GM19025 (cell line): ENCODE results near the gene MRPL54.

ENCODE experiments used
- ATAC-seq: cut with Tn5 transposase; IDR thresholded peaks from one replicate; pipeline ENCODE4 v1.9.1; 2021; ENCODE audit warnings: mild to moderate bottlenecking, low read depth, moderate library complexity; ENCODE audit not compliant: unreplicated experiment

MRPL54 gene

DNA sequence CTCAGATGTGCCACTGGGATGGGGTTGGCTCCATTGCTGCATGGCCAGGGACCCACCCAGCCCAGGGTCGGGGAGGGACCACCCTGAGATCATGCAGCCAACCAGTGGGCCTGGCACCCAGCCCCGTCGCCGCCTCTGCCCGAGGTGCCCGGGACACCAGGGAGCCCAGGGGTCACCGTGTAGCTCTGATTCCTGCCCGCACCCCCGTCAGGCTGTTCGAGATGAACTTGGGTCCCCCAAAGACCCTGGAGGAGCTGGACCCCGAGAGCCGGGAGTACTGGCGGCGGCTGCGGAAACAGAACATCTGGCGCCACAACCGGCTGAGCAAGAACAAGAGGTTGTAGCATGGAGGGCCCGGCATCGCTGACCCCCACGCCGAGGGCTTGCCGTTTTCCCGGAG, 4.6 kb downstream of the MRPL54 start:
- no peak for ATAC-seq

DNA sequence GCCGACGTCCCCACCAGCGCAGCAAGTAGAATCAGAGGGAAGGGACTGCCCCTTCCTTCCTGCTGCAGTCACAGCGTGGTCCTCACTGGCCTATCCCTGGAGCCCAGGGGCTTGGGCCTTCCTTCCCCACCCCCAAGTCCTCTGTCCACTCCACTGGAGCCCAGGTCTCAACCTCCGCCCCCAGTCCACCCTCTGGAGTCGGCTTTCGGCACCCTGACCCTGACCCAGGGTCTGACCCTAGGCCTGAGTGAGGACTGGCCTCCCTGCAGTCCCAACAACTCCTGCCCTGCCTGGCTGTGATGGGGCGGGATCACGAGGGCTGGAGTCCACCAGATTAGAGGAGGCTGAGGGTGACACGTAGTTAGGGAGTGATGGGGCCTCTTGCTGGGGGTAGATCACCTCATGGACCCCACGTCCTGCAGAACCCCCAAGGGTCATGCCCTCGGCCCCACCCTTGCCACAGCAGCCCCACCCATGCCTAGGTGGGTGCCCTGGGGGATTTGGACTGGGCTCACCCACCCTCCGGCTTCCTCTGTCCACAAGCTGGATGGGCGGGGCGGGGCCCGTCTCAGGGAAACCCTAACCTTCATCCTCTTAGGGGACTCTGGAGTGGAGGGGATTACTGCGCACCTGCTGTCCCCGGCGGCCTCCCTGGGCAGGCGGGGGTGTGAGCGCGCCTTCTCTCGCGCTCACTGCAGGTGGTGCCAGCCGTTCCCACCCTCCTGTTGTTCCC, 5.7 kb downstream of the MRPL54 start:
- ATAC-seq: no peak

DNA sequence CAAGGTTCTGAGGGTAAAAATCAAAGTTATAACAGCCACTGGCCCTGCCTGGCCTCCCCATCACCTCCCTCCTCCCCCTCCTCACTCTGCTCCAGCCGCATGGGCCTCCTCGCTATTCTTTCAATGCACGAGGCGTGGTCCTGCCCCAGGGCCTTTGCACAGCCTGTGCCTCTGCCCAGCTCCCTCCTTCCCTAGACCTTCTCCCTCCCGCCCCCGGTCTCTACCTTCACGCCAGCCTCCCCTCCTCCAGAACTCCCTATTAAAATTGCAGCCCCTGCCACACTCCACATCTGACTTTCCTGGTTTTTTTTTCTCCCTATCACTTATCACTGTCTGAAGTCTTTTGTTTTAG, 6.2 kb downstream of the MRPL54 start:
- no peak for ATAC-seq

DNA sequence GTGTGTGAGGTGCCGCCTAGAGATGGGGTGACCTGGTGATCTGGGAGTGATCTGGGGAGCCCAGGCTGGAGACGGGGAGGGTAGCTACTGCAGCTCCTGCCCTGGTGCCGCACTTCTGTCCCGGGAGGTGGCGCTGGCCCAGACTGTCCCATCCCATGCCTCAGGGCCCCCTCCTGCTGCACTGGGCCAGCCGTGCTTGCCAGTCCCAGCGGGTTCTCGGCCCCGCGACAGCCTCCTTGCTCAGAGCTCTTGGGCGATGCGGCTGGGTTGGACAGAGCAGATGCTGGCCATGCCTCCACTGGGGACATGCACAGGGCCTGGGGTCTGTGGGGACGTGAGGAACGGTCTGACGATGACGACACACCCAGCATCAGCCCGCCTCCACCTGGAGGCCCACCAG, 7.0 kb downstream of the MRPL54 start:
- ATAC-seq: no peak

DNA sequence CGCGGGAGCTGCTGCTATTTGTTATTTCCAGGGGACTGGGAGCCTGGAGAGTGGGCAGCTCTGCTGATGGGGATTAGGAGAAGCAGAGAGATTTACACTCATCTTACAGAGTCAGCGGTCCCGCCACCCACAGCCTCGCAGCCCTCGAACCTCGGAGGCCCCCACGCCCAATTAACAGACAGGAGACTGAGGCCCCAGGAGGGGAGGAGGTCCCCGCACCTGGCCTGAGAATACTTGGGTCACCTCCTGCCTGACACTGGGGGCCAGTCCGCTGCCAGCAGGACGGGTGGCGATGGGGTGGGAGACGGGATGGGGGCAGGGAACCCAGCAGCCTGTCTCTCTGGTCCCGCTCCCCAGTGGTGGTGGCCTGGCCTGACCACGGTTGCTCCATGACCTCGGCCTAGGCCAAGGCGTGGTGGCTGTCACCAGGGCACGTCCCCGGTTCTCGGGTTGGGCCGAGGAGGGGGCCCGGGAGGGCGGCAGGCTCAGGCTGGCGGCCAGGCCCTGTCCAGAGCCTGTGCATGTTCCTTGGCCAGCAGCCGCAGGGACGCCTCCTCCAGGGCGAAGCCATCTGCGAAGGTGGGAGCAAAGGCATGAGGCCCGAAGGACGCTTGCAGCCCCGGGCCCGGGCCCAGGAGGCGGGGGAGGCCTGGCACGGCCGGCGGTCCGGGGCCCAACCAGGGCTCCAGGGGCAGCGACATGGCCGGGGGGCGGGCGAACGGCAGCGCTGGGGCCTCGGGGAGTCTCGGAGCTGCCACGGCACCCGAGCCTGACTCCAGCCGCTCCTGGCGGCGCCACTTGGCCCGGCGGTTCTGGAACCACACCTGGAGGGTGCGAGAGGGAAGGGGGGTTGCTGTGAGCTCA, 7.9 kb downstream of the MRPL54 start:
- no peak for ATAC-seq

DNA sequence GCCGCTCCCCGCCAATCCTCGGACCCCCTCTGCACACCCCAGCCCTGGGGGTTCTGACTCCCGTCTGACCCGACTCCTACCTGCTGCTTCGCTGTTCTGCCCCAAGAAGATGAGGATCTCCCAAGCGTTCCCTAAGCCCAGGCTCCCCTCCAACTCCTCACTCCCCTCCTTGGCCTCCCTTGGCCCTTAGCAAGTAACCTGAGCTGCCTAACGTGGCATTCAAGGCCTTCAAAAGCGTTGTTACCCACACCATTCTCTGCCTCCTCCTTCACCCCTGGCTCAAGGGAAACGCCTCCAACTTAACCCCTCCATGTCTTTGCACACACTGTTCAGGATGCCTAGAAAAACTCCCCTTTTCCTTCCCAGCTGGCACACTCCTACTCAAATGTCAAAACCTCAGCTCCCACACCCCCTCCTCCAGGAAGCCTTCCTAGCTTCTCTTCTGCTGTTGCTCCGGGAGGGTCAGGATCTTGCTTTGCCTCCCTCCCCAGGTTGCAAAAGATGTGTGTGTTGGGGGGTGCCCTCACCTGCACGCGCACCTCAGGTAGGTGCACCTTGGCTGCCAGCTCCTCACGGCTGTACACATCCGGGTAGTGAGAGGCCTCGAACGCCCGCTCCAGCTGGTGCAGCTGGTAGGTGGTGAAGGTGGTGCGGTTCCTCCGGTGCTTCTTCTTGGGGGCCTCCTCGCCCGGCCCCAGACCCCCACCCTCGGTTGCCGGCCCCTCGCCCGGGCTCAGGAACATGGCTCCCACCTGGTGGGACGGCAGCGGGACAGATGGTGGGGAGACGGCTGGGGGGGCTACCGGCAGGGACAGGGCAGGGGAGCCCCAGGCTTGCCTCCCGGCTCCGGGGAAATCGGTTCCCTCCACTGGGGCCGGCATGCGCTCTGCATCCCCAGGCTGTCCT, 8.8 kb downstream of the MRPL54 start:
- ATAC-seq: no peak

DNA sequence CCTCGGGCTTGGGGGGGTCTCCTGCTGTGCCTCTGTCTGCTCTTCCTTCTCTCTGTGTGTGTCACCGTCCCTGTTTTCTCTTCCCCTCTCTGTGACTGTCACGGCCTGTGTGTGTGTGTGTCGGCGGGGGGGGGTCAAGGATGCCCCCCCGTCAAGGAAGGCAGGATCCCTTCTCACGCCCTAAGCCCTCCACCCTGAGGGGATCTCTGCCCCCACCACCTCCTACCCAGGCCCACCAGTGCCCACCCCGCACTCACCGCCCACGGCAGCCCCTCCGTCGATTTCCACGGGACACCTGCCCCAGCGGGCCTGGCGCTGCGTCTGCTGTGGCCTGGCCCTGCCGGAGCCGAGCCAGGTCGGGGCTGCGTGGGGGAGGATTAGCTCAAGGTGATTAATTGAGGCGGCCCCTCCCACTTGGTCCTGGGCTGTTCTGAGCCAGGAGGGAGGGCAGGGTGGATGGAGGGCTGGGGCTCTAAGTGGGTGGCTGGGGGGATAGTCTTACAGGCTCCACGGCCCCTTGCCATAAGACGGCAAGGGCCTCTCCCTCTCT, 9.5 kb downstream of the MRPL54 start, which contains the start of gene RAX2:
Gene RAX2 (minus strand): TSS at position 323 of the 550 bp plus-strand sequence. CDS start 486 bp downstream, outside the sequence.
- ATAC-seq: no peak

DNA sequence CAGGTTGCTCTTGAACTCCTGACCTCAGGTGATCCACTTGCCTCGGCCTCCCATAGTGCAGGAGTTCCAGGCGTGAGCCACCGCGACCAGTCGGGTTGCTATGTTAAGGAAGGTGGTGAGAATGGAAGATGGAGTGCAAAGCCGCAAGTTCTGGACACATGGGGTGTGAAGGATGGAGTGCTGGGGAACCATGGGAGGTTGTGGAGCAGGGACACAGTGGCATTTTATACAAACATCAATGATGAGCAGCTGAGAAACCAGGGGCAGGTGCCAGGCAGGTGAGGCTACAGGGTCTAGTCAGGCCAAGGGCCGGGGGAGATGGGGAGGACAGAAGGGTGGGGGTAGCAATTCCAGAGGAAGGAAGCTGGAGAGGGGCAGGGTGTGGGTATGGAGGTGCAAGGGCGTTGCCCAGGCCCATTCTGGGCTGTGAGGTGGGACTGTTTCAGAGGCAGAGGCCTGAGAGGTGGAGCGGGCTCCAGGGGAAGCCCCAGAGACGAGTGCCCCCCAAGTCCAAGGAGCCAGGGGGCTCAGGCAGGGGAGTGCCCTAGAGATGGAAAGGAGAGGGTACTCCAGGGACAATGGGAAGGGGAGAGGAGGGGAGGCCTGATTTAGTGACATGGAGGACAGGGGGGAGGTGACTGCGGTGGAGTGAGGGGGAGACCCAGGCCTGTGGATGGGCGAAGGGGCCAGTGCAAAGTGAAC, 11.5 kb downstream of the MRPL54 start:
- ATAC-seq: no peak

DNA sequence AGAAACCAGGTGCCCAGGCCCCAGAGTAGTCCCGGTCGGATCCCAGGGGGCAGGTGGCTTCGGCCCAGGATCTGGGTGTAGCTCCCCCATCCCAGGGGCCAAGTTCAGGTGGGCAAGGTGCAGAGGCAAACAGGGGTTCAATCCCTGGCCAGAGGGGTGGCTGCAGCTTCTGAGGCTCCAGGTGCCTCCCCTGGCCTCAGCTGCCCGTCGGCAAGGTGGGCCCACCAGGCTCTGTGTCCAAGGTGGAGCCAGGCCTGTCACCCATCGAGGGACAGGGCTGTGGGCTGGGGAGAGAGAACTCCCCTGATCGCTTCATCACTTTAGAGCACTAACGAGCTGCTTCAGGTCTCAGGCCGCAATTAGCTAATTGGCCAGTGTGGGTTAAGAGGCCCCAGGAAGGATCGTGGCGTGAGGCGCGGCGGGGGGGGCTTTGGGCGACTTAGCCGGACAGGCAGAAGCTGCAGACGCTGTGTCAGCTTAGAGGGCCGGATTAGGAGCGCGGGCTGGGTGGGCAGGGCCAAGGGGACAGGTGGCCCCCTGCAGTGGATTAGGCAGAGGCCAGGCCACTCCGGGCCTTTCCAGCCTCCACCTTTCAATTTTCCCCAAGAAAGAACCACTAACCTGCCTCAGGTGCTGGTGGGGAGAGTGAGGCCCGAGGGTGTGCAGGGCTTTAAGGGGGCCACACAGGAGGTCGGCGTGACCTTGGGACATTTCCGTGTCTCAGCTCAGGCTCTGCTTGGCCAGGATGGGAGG, 12.3 kb downstream of the MRPL54 start:
- no peak for ATAC-seq

DNA sequence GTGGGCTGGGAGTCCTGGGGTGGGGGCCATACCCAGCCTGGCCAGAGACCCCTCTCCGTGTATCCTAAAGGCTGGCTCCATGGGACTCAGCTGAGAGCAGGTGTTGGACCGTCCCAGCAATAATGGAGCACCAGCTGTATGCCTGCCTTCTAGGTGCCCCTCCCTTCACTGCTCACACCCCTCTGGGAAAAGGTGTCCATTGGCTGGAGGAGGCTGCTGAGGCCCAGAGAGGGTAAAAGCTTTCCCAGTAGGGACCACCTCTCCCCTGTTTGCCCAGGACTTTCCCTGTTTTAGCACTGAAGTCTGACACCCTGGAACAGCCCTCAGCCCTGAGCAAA, 12.9 kb downstream of the MRPL54 start:
- no peak for ATAC-seq

DNA sequence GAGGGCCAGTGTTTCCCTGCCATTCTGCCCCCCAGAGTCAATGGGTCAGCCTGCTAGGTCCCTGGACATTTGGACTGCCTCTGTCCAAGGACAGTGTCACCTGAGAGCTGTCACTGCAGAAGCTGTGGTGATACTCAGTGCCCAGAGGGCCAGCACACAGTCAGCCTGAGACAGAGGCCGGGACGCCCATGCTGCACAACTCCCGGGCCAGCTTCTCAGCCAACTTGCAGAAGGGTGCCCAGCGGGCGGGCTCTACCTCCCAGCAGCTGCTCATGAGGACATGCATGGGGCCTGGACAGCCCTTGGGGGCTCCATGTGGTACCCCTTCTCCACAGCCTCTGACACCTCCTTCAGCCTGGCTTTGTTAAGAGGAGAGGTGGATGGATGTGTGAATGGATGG, 13.3 kb downstream of the MRPL54 start:
- no peak for ATAC-seq

DNA sequence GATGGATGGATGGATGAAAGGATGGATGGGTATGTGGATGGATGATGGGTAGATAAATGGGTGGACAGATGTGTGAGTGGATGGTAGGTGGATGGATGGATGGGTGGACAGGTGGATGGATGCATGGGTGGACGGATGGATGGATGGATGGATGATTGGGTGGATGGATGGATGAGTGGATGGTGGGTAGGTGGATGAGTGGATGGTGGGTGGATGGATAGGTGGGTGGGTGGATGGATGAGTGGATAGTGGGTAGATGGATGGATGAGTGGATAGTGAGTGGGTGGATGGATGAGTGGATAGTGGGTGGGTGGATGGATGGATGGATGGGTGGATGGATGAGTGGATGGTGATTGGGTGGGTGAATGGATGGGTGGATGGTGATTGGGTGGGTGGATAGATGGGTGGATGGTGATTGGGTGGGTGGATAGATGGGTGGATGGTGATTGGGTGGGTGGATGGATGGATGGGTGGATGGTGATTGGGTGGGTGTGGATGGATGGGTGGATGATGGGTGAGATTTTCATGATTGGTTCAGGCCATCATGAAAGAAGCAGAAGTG, 14.1 kb downstream of the MRPL54 start:
- no peak for ATAC-seq

DNA sequence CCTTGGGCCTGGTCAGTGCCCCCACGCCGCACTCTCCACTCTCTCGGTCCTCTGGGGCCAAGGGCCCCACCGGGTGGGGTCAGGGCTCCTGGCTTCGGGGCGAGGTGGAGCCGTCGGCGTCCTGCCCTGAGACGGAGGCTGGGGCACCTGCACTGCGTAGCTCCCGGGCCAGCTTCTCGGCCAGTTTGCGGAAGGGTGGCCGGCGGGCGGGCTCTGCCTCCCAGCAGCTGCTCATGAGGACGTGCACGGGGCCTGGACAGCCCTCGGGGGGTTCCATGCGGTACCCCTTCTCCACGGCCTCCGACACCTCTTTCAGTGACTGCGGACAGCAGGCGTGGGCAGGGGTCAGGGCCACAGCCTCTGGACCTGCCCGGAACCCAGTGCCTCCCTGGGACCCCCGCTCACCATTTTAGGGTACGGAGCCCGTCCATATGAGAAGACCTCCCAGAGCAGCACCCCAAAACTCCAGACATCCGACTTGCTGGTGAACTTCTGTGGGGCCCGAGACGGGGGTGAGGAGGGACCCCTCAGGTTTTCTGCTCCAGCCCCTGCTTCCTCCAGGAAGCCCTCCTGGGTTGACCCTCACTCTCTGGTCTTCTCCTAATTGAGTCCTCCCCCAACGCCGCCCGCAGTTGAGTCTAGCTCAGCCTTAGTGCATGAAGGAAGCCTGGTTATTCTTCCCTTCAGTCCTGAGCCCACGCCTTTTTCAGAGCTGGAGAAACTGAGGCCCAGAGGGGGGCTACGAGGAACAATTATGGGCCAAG, 15.8 kb downstream of the MRPL54 start:
- ATAC-seq: no peak

DNA sequence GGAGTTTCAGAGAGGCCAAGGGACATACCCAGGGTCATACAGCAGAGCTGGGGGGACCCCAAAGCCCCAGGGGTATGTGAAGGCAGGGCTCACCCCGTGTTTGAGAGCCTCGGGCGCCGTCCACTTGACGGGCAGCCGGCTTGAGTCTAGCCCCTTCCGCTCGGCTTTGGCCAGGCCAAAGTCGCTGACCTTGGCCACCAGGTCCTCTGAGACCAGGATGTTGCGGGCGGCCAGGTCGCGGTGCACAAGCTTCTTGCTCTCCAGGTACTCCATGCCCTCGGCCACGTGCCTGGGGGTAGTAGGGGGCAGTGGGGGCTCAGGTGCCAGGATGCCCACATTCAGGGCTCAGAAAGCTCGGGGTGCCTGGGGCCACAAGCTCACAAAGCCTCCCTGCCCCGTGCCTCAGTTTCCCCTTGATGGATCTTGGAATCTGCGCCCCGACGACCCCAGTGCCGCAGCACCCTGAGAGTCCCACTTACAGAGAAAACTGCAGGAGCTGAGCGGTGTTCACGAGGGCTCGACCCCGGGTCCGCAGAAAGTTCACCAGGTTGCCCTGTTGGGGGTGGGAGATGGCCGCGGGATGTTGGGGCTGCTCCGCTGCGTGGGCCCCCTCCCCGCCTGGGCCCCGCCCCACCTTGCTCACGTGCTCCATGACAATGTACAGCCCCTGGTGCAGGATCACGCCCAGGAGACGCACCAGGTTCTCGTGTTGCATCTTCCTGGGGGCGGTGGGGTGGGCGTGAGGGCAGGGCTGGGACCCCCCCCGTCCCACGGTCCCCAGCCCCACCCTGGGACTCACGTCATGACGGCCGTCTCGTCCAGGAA, 16.6 kb downstream of the MRPL54 start:
- no peak for ATAC-seq

DNA sequence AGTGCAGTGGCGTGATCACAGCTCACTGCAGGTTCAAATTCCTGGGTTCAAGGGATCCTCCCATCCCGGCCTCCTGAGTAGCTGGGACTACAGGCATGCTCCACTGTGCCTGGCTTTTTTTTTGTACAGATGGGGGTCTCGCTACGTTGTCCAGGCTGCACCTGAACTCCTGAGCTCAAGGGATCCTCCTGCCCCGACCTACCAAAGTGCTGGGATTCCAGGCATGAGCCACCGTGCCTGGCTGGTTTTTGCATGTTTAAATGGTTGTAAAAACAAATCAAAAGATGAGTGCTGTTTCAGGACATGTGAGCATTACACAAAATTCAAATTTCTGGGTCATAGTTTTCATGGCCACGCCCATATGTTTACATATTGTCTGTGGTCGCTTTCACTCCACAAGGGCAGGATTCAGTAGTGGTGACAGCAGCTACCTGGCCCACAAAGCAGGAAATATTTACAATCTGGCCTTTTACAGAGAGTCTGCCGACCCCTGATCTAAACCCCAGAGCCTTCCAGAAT, 18.4 kb downstream of the MRPL54 start:
- ATAC-seq: no peak

DNA sequence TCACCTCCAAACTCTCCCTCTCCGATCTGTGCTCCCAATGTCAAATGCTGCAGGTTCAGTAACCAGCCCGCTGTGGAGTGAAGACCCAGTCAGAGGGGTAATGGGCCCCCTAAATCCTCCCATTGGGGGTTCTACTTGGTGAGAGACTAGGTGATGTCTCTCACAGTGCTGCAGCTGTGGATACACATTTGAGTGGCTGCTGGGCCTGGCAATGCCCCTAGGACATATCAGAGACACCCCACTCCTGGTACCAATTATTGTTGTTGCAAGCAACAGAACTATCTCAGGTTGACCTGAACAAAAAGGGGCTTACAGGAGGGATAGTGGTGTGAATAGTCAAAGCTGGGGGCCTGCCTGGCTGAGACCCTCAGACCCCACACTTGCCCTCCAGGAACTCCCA, 19.1 kb downstream of the MRPL54 start:
- ATAC-seq: no peak

DNA sequence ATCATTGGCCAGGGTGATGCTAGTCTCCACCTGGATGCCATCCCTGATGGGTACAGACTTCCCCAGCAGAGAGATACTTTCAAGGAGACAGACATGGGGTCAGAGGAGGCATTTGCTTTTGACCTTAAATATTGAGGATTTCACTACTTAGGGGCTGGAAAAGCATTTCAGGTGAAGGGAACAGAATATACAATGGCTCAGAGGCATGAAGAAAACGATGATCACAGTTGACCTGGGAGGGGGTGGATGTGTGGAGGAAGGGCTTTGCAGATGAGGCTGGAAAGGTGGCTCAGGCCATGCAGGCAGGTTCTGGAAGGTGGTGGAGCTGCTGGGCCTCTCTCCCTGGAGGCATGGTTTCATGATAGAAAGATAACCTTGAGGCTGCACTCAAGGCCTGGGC, 19.8 kb downstream of the MRPL54 start:
- no peak for ATAC-seq
